Measurements from ENCODE around the gene OPRM1. TPM values are rescaled to one million over a fixed set of nuclear protein-coding genes. Genes with fewer than 3 reads are reported as not detected.

The OPRM1 gene
- polyA plus RNA-seq, 1 donor (not counting 4 experiments of a cell fraction or from before 2014, with no cell fraction given): not detected

DNA sequence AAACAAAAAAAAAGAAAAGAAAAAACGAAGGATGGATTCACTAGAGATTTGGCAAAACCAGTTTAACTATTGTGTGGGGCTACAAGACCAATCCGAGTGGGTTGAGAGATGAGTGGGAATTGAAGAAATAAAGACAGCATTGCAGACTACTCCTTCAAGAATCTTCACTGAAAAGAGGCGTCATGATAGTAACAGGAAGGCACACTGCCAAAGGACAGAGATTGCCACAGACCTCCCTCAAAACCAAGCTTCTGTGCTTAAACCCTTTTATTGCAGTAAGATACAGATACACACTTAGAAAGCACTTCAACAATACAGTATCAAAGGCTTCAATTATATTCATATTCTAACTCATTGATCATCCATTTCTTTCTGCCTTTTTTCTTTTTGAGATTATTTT is 213.6 kb downstream of the OPRM1 start:
- DNase-seq (ENCODE audit: low read depth, low spot score) (no peak), FAIRE-seq (no peak)
- Histone ChIP-seq H4K20me1 (ENCODE audit: control insufficient read depth, extremely low read depth, insufficient read depth, low read length) (no peaks in the 10 kb centered on the region), H3K9me1 (ENCODE audit: control insufficient read depth, extremely low read depth, insufficient read depth, low read length) (no peaks in the 10 kb centered on the region), H2AFZ (ENCODE audit: control insufficient read depth, low read length) (no peak overlapping the region), H3K27ac (ENCODE audit: control insufficient read depth, insufficient read depth, low read length) (no peak overlapping the region), H3K9me3 (ENCODE audit: control insufficient read depth, low read depth, low read length) (no peaks in the 10 kb centered on the region), H3K36me3 (ENCODE audit: control insufficient read depth in 2 of 2, extremely low read depth in 1 of 2, insufficient read depth in 2 of 2, low read length in 2 of 2) (no peaks in the 10 kb centered on the region), H3K4me2 (ENCODE audit: control insufficient read depth, extremely low read depth, insufficient read depth, low read depth, low read length) (no peak overlapping the region), H3K4me3 (ENCODE audit: control insufficient read depth in 2 of 3, extremely low read depth in 1 of 3, insufficient read depth in 2 of 3, low read depth in 1 of 3, low read length in 3 of 3) (no peak overlapping the region), H3K4me1 (ENCODE audit: control insufficient read depth, extremely low read depth, insufficient read depth, low read length) (no peaks in the 10 kb centered on the region), H3K79me2 (ENCODE audit: control insufficient read depth, insufficient read depth, low read length) (no peaks in the 10 kb centered on the region), H3K9ac (ENCODE audit: control insufficient read depth, extremely low read depth, insufficient read depth, low read length) (no peak overlapping the region), H3K27me3 (ENCODE audit: control insufficient read depth, extremely low read depth, insufficient read depth, low read length) (no peaks in the 10 kb centered on the region)
- TF ChIP-seq CTCF (optimal IDR thresholded peaks at IDR 0.05 in 1 of 3, IDR thresholded peaks at IDR 0.05 in 1 of 3, conservative IDR thresholded peaks at IDR 0.05 in 1 of 3; ENCODE audit: extremely low read depth in 1 of 3, insufficient read depth in 2 of 3, low read length in 3 of 3) (no peak), EZH2 (IDR thresholded peaks at IDR 0.05; ENCODE audit: low read length) (no peak)
- dilution Hi-C loops (cut with MboI; ENCODE audit: extremely low pct_ligation_motif_present, low sequenced_read_pairs): no loop called here

DNA sequence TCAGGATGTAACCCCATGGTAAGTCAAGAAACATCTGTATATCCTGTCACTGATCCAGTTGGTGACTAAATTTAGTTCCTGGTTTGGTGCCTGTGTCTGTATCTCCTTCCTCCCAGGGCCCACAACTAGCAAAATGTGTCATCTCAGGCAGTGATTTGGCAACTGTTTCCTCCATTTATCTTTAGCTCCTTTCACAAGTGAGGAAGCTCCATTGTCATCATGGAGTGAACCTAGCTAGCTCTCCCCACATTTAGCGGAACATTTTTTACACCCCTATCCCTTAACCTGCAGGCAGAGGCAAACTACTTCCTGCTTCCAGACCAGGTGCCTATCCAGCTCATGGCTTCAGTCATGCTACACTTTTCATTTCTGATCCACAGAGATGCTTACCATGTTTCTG is 218.0 kb downstream of the OPRM1 start:
- dilution Hi-C loops (cut with MboI; ENCODE audit: extremely low pct_ligation_motif_present, low sequenced_read_pairs): no loop called here
- FAIRE-seq (no peak), DNase-seq (ENCODE audit: low read depth, low spot score) (no peak)
- no peaks in the 10 kb centered on the region for H3K9me1 ChIP-seq (ENCODE audit: control insufficient read depth, extremely low read depth, insufficient read depth, low read length)
- no peak overlapping the region for H3K4me3 ChIP-seq (ENCODE audit: control insufficient read depth in 2 of 3, extremely low read depth in 1 of 3, insufficient read depth in 2 of 3, low read depth in 1 of 3, low read length in 3 of 3)
- no peak overlapping the region for H3K27ac ChIP-seq (ENCODE audit: control insufficient read depth, insufficient read depth, low read length)
- no peak overlapping the region for H3K4me2 ChIP-seq (ENCODE audit: control insufficient read depth, extremely low read depth, insufficient read depth, low read depth, low read length)
- H3K9ac ChIP-seq (ENCODE audit: control insufficient read depth, extremely low read depth, insufficient read depth, low read length): no peak overlapping the region
- H3K79me2 ChIP-seq (ENCODE audit: control insufficient read depth, insufficient read depth, low read length): no peaks in the 10 kb centered on the region
- no peak overlapping the region for H2AFZ ChIP-seq (ENCODE audit: control insufficient read depth, low read length)
- no peaks in the 10 kb centered on the region for H3K4me1 ChIP-seq (ENCODE audit: control insufficient read depth, extremely low read depth, insufficient read depth, low read length)
- TF ChIP-seq EZH2 (IDR thresholded peaks at IDR 0.05; ENCODE audit: low read length): no peak
- TF ChIP-seq CTCF (optimal IDR thresholded peaks at IDR 0.05 in 1 of 3, IDR thresholded peaks at IDR 0.05 in 1 of 3, conservative IDR thresholded peaks at IDR 0.05 in 1 of 3; ENCODE audit: extremely low read depth in 1 of 3, insufficient read depth in 2 of 3, low read length in 3 of 3): no peak
- no peaks in the 10 kb centered on the region for H3K36me3 ChIP-seq (ENCODE audit: control insufficient read depth in 2 of 2, extremely low read depth in 1 of 2, insufficient read depth in 2 of 2, low read length in 2 of 2)
- no peaks in the 10 kb centered on the region for H4K20me1 ChIP-seq (ENCODE audit: control insufficient read depth, extremely low read depth, insufficient read depth, low read length)
- H3K9me3 ChIP-seq (ENCODE audit: control insufficient read depth, low read depth, low read length): no peaks in the 10 kb centered on the region
- no peaks in the 10 kb centered on the region for H3K27me3 ChIP-seq (ENCODE audit: control insufficient read depth, extremely low read depth, insufficient read depth, low read length)
